Ishikawa (cell line): ENCODE results near the gene PSME2.

Experiments
- CREB1 ChIP-seq: IDR thresholded peaks from 2 replicates; pipeline ENCODE4 v1.6.1; 2012; ENCODE audit warnings: low read depth
- EGR1 ChIP-seq: IDR thresholded peaks from 2 replicates; pipeline ENCODE4 v1.6.1; 2012
- NFIC ChIP-seq: IDR thresholded peaks from 2 replicates; pipeline ENCODE4 v1.6.1; 2012
- RAD21 ChIP-seq: IDR thresholded peaks from 2 replicates; pipeline ENCODE4 v1.6.1; 2012; ENCODE audit warnings: low read depth
- TAF1 ChIP-seq: IDR thresholded peaks from 2 replicates; pipeline ENCODE4 v1.6.1; 2012; ENCODE audit warnings: low read depth, mild to moderate bottlenecking
- TCF12 ChIP-seq: IDR thresholded peaks from 2 replicates; pipeline ENCODE4 v1.6.1; 2012; ENCODE audit warnings: low read depth
- TF ChIP-seq, protein P1 (sequence below): IDR thresholded peaks from 2 replicates; pipeline ENCODE4 v1.6.1; 2012; ENCODE audit warnings: low read depth, mild to moderate bottlenecking

- TF ChIP-seq CREB1 (no peak), EGR1 (no peak), NFIC (no peak), RAD21 (no peak), TAF1 (no peak), TCF12 (no peak)
- TF ChIP-seq, protein P1, sequence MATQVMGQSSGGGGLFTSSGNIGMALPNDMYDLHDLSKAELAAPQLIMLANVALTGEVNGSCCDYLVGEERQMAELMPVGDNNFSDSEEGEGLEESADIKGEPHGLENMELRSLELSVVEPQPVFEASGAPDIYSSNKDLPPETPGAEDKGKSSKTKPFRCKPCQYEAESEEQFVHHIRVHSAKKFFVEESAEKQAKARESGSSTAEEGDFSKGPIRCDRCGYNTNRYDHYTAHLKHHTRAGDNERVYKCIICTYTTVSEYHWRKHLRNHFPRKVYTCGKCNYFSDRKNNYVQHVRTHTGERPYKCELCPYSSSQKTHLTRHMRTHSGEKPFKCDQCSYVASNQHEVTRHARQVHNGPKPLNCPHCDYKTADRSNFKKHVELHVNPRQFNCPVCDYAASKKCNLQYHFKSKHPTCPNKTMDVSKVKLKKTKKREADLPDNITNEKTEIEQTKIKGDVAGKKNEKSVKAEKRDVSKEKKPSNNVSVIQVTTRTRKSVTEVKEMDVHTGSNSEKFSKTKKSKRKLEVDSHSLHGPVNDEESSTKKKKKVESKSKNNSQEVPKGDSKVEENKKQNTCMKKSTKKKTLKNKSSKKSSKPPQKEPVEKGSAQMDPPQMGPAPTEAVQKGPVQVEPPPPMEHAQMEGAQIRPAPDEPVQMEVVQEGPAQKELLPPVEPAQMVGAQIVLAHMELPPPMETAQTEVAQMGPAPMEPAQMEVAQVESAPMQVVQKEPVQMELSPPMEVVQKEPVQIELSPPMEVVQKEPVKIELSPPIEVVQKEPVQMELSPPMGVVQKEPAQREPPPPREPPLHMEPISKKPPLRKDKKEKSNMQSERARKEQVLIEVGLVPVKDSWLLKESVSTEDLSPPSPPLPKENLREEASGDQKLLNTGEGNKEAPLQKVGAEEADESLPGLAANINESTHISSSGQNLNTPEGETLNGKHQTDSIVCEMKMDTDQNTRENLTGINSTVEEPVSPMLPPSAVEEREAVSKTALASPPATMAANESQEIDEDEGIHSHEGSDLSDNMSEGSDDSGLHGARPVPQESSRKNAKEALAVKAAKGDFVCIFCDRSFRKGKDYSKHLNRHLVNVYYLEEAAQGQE, result no peak
Measured at GRCh38 chr14:24155100-24155499, 8.7 kb upstream of the PSME2 start.
